ENCODE results near the gene SLC26A1.

Gene SLC26A1

GRCh38 chr4:978957-979701 lies 14.1 kb downstream of the SLC26A1 start:
- TF ChIP-seq EP300 (IDR thresholded peaks at IDR 0.05; ENCODE audit: borderline replicate concordance) (no peak), NFIC (IDR thresholded peaks at IDR 0.05) (no peak), CREB1 (IDR thresholded peaks at IDR 0.05; ENCODE audit: low read depth) (no peak), TCF12 (IDR thresholded peaks at IDR 0.05; ENCODE audit: low read depth) (no peak), RAD21 (IDR thresholded peaks at IDR 0.05; ENCODE audit: low read depth) (no peak), CEBPB (IDR thresholded peaks at IDR 0.05) (no peak), TEAD4 (IDR thresholded peaks at IDR 0.05) (no peak), EGR1 (IDR thresholded peaks at IDR 0.05) (no peak), FOXM1 (IDR thresholded peaks at IDR 0.05; ENCODE audit: borderline replicate concordance, low read depth) (no peak), TAF1 (IDR thresholded peaks at IDR 0.05; ENCODE audit: low read depth) (no peak), YY1 (IDR thresholded peaks at IDR 0.05; ENCODE audit: low read depth) (no peak), ZBTB7A (IDR thresholded peaks at IDR 0.05; ENCODE audit: low read depth) (no peak)
- TF ChIP-seq, protein P1, sequence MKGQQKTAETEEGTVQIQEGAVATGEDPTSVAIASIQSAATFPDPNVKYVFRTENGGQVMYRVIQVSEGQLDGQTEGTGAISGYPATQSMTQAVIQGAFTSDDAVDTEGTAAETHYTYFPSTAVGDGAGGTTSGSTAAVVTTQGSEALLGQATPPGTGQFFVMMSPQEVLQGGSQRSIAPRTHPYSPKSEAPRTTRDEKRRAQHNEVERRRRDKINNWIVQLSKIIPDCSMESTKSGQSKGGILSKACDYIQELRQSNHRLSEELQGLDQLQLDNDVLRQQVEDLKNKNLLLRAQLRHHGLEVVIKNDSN (IDR thresholded peaks at IDR 0.05): no peak
- TF ChIP-seq, protein P2, sequence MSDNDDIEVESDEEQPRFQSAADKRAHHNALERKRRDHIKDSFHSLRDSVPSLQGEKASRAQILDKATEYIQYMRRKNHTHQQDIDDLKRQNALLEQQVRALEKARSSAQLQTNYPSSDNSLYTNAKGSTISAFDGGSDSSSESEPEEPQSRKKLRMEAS (IDR thresholded peaks at IDR 0.05): no peak
- TF ChIP-seq, protein P3, sequence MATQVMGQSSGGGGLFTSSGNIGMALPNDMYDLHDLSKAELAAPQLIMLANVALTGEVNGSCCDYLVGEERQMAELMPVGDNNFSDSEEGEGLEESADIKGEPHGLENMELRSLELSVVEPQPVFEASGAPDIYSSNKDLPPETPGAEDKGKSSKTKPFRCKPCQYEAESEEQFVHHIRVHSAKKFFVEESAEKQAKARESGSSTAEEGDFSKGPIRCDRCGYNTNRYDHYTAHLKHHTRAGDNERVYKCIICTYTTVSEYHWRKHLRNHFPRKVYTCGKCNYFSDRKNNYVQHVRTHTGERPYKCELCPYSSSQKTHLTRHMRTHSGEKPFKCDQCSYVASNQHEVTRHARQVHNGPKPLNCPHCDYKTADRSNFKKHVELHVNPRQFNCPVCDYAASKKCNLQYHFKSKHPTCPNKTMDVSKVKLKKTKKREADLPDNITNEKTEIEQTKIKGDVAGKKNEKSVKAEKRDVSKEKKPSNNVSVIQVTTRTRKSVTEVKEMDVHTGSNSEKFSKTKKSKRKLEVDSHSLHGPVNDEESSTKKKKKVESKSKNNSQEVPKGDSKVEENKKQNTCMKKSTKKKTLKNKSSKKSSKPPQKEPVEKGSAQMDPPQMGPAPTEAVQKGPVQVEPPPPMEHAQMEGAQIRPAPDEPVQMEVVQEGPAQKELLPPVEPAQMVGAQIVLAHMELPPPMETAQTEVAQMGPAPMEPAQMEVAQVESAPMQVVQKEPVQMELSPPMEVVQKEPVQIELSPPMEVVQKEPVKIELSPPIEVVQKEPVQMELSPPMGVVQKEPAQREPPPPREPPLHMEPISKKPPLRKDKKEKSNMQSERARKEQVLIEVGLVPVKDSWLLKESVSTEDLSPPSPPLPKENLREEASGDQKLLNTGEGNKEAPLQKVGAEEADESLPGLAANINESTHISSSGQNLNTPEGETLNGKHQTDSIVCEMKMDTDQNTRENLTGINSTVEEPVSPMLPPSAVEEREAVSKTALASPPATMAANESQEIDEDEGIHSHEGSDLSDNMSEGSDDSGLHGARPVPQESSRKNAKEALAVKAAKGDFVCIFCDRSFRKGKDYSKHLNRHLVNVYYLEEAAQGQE (IDR thresholded peaks at IDR 0.05; ENCODE audit: low read depth): no peak

- TF ChIP-seq EP300 (IDR thresholded peaks at IDR 0.05; ENCODE audit: borderline replicate concordance) (no peak), ZBTB7A (IDR thresholded peaks at IDR 0.05; ENCODE audit: low read depth) (no peak), EGR1 (IDR thresholded peaks at IDR 0.05) (no peak), TAF1 (IDR thresholded peaks at IDR 0.05; ENCODE audit: low read depth) (no peak), CEBPB (IDR thresholded peaks at IDR 0.05) (no peak), TEAD4 (IDR thresholded peaks at IDR 0.05) (no peak), YY1 (IDR thresholded peaks at IDR 0.05; ENCODE audit: low read depth) (no peak), FOXM1 (IDR thresholded peaks at IDR 0.05; ENCODE audit: borderline replicate concordance, low read depth) (no peak), RAD21 (IDR thresholded peaks at IDR 0.05; ENCODE audit: low read depth) (no peak)
- TF ChIP-seq, protein P1 (IDR thresholded peaks at IDR 0.05): no peak
- TF ChIP-seq, protein P2 (IDR thresholded peaks at IDR 0.05): no peak
- TF ChIP-seq, protein P3 (IDR thresholded peaks at IDR 0.05; ENCODE audit: low read depth): no peak
These were observed 18.5 kb downstream of the SLC26A1 start for GRCh38 chr4:974668-975067.

DNA sequence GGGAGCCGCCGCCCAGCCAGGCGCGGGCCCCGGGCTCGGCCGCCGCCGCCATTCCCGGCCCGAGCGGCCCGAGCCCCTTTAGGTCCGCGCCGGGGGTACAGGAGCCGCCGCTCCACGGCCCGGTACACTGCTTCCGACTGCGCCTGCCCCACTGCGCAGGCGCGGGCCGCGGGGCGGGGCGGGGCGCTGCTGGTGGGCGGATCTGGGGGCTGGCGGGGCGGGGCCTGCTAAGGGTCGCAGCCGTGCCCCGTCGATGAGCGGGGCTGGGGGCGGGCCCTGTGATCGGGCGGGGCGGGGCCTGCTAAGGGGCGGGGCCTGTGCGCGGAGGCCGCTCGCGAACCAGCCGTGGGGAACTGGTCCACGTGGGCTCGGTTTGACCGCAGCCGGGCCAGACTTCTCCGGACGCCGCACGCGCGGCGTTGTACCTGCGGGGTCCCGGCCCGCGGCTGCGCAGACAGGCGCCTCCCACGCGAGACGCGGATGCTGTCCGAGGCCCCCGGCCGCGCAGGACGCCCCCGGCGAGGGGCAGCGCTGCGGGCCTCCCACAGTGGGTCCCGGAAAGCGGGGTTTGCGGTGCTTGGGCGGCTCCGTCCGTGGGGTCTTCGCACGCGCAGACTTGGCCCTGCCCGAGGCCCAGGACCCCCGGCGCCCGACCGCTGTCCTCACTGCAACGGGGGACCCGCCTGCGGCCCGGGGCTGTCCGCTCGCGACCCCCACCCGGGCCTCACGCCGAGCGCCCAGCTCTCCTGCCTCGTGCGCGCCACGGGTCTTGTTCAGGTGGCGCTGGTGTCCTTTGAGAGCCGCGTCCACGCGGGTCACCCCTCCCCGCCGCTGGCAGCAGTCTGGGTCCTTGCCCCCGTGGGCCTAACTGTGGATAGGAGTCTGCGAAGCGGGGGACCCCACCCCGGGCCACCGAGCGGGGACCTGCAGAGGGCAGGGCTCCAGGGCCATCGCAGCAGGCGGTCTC lies 19.5 kb downstream of the SLC26A1 start, which contains the start of gene DGKQ:
TSS of gene DGKQ (minus strand) at position 139 of the 967 bp plus-strand sequence. CDS start at position 52, 87 bp downstream.
- TF ChIP-seq TAF1 (IDR thresholded peaks at IDR 0.05; ENCODE audit: low read depth): peak; percentile 36; the same call in 1 of the 2 replicates
- no peak for TF ChIP-seq YY1 (IDR thresholded peaks at IDR 0.05; ENCODE audit: low read depth)
- TF ChIP-seq EGR1 (IDR thresholded peaks at IDR 0.05): no peak
- TF ChIP-seq, protein P1 (IDR thresholded peaks at IDR 0.05): peak; percentile 48; the same call in 1 of the 2 replicates
- peak; percentile 51; the same call in 1 of the 2 replicates for TF ChIP-seq ZBTB7A (IDR thresholded peaks at IDR 0.05; ENCODE audit: low read depth)
- no peak for TF ChIP-seq RAD21 (IDR thresholded peaks at IDR 0.05; ENCODE audit: low read depth)
- no peak for TF ChIP-seq TEAD4 (IDR thresholded peaks at IDR 0.05)
- TF ChIP-seq, protein P3 (IDR thresholded peaks at IDR 0.05; ENCODE audit: low read depth): no peak
- TF ChIP-seq EP300 (IDR thresholded peaks at IDR 0.05; ENCODE audit: borderline replicate concordance): no peak
- TF ChIP-seq CREB1 (IDR thresholded peaks at IDR 0.05; ENCODE audit: low read depth): no peak
- TF ChIP-seq, protein P2 (IDR thresholded peaks at IDR 0.05): 0 out of 2 replicates have a peak, but pooled peaks have one; percentile 51
- TF ChIP-seq FOXM1 (IDR thresholded peaks at IDR 0.05; ENCODE audit: borderline replicate concordance, low read depth): no peak

All from Ishikawa (cell line).